Fibroblast of peridontal ligament (primary cell): ENCODE results near the gene ARGFX.
"Not testable (repeated sequence)": the region's sequence is repeated elsewhere in the genome, so short reads cannot be mapped to it uniquely, and the experiment has no call there.

Experiments
- DNase-seq: peaks from one replicate; pipeline ENCODE4 v3.0.0-alpha.2; 2010; ENCODE audit errors: extremely low read depth

The ARGFX gene

GRCh38 chr3:121599900-121600299 lies 32.2 kb downstream of the ARGFX start:
- DNase-seq, result not testable (repeated sequence)

- no peak for DNase-seq
These were observed 33.6 kb downstream of the ARGFX start for GRCh38 chr3:121601212-121601812.

GRCh38 chr3:121604759-121605158 lies 37.0 kb downstream of the ARGFX start:
- no peak for DNase-seq

GRCh38 chr3:121606106-121606505 lies 38.4 kb downstream of the ARGFX start:
- no peak for DNase-seq
